HG03558 (cell line): ENCODE results near the gene GREB1L.

Source experiments
- ATAC-seq: cut with Tn5 transposase; IDR thresholded peaks from one replicate; pipeline ENCODE4 v1.9.1; 2021; ENCODE audit warnings: moderate number of reproducible peaks; ENCODE audit not compliant: unreplicated experiment; ENCODE audit errors: extremely low read depth

Gene GREB1L

GRCh38 chr18:21439431-21439846 lies 197.4 kb downstream of the GREB1L start:
- ATAC-seq = no peak

GRCh38 chr18:21441670-21442069 lies 199.6 kb downstream of the GREB1L start:
- ATAC-seq = no peak

GRCh38 chr18:21443776-21444464 lies 201.9 kb downstream of the GREB1L start:
- no peak for ATAC-seq

- no peak for ATAC-seq
Measured at GRCh38 chr18:21444465-21445212, 202.6 kb downstream of the GREB1L start.

- ATAC-seq = no peak
Measured at GRCh38 chr18:21448299-21448698, 206.3 kb downstream of the GREB1L start.

- no peak for ATAC-seq
Measured at GRCh38 chr18:21449367-21450290, 207.6 kb downstream of the GREB1L start.

- ATAC-seq = no peak
Measured at GRCh38 chr18:21450503-21450902, 208.5 kb downstream of the GREB1L start.

- no peak for ATAC-seq
Measured at GRCh38 chr18:21450913-21451312, 208.9 kb downstream of the GREB1L start.

GRCh38 chr18:21451851-21452250 lies 209.8 kb downstream of the GREB1L start:
- no peak for ATAC-seq

- ATAC-seq = no peak
Measured at GRCh38 chr18:21452276-21452780, 210.3 kb downstream of the GREB1L start.

- ATAC-seq = no peak
Measured at GRCh38 chr18:21452796-21453510, 210.9 kb downstream of the GREB1L start.

- ATAC-seq = no peak
Measured at GRCh38 chr18:21453511-21453901, 211.5 kb downstream of the GREB1L start.

- no peak for ATAC-seq
Measured at GRCh38 chr18:21454725-21455124, 212.7 kb downstream of the GREB1L start.

GRCh38 chr18:21456428-21457178 lies 214.6 kb downstream of the GREB1L start:
- no peak for ATAC-seq

GRCh38 chr18:21457179-21457535 lies 215.1 kb downstream of the GREB1L start:
- no peak for ATAC-seq

GRCh38 chr18:21458310-21458709 lies 216.3 kb downstream of the GREB1L start:
- no peak for ATAC-seq

GRCh38 chr18:21458788-21459187 lies 216.8 kb downstream of the GREB1L start:
- ATAC-seq = no peak

GRCh38 chr18:21459706-21460286 lies 217.8 kb downstream of the GREB1L start:
- ATAC-seq = no peak

GRCh38 chr18:21461460-21461859 lies 219.4 kb downstream of the GREB1L start:
- no peak for ATAC-seq
